HepG2 (cell line): ENCODE results near the gene TULP3. TPM values are rescaled to one million over a fixed set of nuclear protein-coding genes. Genes with fewer than 3 reads are reported as not detected.

Source experiments
- ATAC-seq: fragments of 200-7000 bp; cut with Tn5 transposase; 3 replicates; pipeline ENCODE4 v1.9.1; 2020; ENCODE audit warnings: mild to moderate bottlenecking, moderate library complexity
- BruUV-seq: library from RNA; stranded (reverse); fragments of 400-500 nt; replicated peaks from 2 replicates; lab custom pipeline; 2021; lab: Mats Ljungman, UMichigan
- CTCF ChIA-PET: fragments of 300-600 bp; formaldehyde crosslinking; extraction: SDS; loops from one replicate; lab custom pipeline; 2021; ENCODE audit warnings: low total read pairs, inconsistent platforms, low intra/inter-chr PET ratio; lab: Yijun Ruan, JAX
- POLR2A ChIA-PET: fragments of 350-600 bp; sonication (Branson Sonifier 250); formaldehyde crosslinking; loops from one replicate; lab custom pipeline; 2020; ENCODE audit warnings: antibody characterized with exemption, inconsistent platforms; lab: Yijun Ruan, JAX
- DNase-seq: peaks from one replicate; pipeline ENCODE4 v3.0.0-alpha.2; 2015; ENCODE audit warnings: low spot score
- FAIRE-seq: peaks from 3 replicates; lab custom pipeline; 2011; peaks lifted over from hg19 to GRCh38; lab: Jason Lieb, UNC
- H2AFZ ChIP-seq: one replicate; pipeline ENCODE4 v1.6.1; 2011; ENCODE audit warnings: low read length, inconsistent platforms
- H3K27ac ChIP-seq: fragments of 300-600 bp; 3 replicates; pipeline ENCODE4 v1.8.0; 2011; ENCODE audit warnings: mixed run types, mild to moderate bottlenecking, mixed read lengths, low read length, inconsistent platforms; ENCODE audit not compliant: insufficient read depth; ENCODE audit errors: extremely low read length
- H3K27me3 ChIP-seq, 2 experiments: fragments of 200-600 bp in 1 of 2; 2 replicates in 1 of 2; 3 replicates in 1 of 2; pipeline versions ENCODE4 v1.6.0 to v1.8.0; 2011; ENCODE audit warnings: low read length in 2 of 2, mild to moderate bottlenecking in 2 of 2, moderate library complexity in 2 of 2, inconsistent platforms in 1 of 2; ENCODE audit not compliant: insufficient read depth in 2 of 2, control insufficient read depth in 1 of 2
- H3K36me3 ChIP-seq, 2 experiments: fragments of 200-600 bp in 1 of 2; replicated peaks in 1 of 2; 2 replicates in 1 of 2; 3 replicates in 1 of 2; pipeline versions ENCODE4 v1.5.1 to v1.8.0; 2011; ENCODE audit warnings: low read length in 2 of 2, inconsistent platforms in 1 of 2; ENCODE audit not compliant: insufficient read depth in 2 of 2, control insufficient read depth in 1 of 2
- H3K4me1 ChIP-seq: 2 replicates; pipeline ENCODE4 v1.5.1; 2012; ENCODE audit warnings: low read length, inconsistent platforms; ENCODE audit not compliant: insufficient read depth
- H3K4me2 ChIP-seq: 2 replicates; pipeline ENCODE4 v1.6.0; 2011; ENCODE audit warnings: low read depth, low read length, inconsistent platforms
- H3K4me3 ChIP-seq, 3 experiments: fragments of 200-600 bp in 1 of 3; sonication (generic), shearing (Covaris generic) in 1 of 3; replicated peaks in 1 of 3; 2 replicates each; pipeline ENCODE4 v1.5.1; 2011 to 2016; ENCODE audit warnings: low read length in 3 of 3, inconsistent platforms in 2 of 3, low read depth in 2 of 3, mild to moderate bottlenecking in 2 of 3, control low read depth in 1 of 3, mixed read lengths in 1 of 3; ENCODE audit not compliant: insufficient read depth in 1 of 3
- H3K79me2 ChIP-seq: one replicate; pipeline ENCODE4 v1.6.1; 2011; ENCODE audit warnings: low read length, inconsistent platforms; ENCODE audit not compliant: insufficient read depth
- H3K9ac ChIP-seq: 2 replicates; pipeline ENCODE4 v1.6.0; 2011; ENCODE audit warnings: mild to moderate bottlenecking, low read depth, low read length, inconsistent platforms; ENCODE audit not compliant: insufficient read depth
- H3K9me3 ChIP-seq: 2 replicates; pipeline ENCODE4 v1.5.1; 2012; ENCODE audit warnings: mild to moderate bottlenecking, low read length
- H4K20me1 ChIP-seq: 2 replicates; pipeline ENCODE4 v1.6.0; 2011; ENCODE audit warnings: inconsistent platforms, mild to moderate bottlenecking, low read length, moderate library complexity; ENCODE audit not compliant: insufficient read depth
- DZIP1 ChIP-seq: sonication (generic); formaldehyde crosslinking; IDR thresholded peaks from 2 replicates; pipeline ENCODE4 v1.5.0; 2020; ENCODE audit warnings: mild to moderate bottlenecking, missing genetic modification reagents
- HMG20B ChIP-seq: conservative IDR thresholded peaks from 2 replicates; pipeline ENCODE4 v1.6.1; 2016; ENCODE audit warnings: missing genetic modification reagents, missing compliant biosample characterization
- JUN ChIP-seq: sonication (generic); formaldehyde crosslinking; IDR thresholded peaks from 2 replicates; pipeline ENCODE4 v1.4.0; 2020; ENCODE audit warnings: mild to moderate bottlenecking, missing genetic modification reagents
- KLF12 ChIP-seq: sonication (generic); formaldehyde crosslinking; IDR thresholded peaks from 2 replicates; pipeline ENCODE4 v1.4.0; 2020; ENCODE audit warnings: missing genetic modification reagents, borderline replicate concordance
- LRRFIP1 ChIP-seq: sonication (generic); formaldehyde crosslinking; conservative IDR thresholded peaks from 2 replicates; pipeline ENCODE4 v1.4.0; 2020; ENCODE audit warnings: missing genetic modification reagents
- NFRKB ChIP-seq: fragments of 450-650 bp; IDR thresholded peaks from 2 replicates; pipeline ENCODE4 v1.6.1; 2017
- RBAK ChIP-seq: sonication (generic); formaldehyde crosslinking; IDR thresholded peaks from 2 replicates; pipeline ENCODE4 v1.5.1; 2020; ENCODE audit warnings: mild to moderate bottlenecking, missing genetic modification reagents
- RXRB ChIP-seq: IDR thresholded peaks from 2 replicates; pipeline ENCODE4 v1.6.1; 2016; ENCODE audit warnings: borderline replicate concordance, missing genetic modification reagents, missing compliant biosample characterization
- TBX2 ChIP-seq: sonication (generic); formaldehyde crosslinking; IDR thresholded peaks from 2 replicates; pipeline ENCODE4 v1.5.0; 2020; ENCODE audit warnings: missing genetic modification reagents, mild to moderate bottlenecking, borderline replicate concordance
- ZBTB33 ChIP-seq: sonication (generic); formaldehyde crosslinking; IDR thresholded peaks from 2 replicates; pipeline ENCODE4 v1.4.0; 2020; ENCODE audit warnings: missing genetic modification reagents
- ZNF619 ChIP-seq: sonication (generic); formaldehyde crosslinking; IDR thresholded peaks from 2 replicates; pipeline ENCODE4 v1.4.0; 2020; ENCODE audit warnings: mild to moderate bottlenecking, missing genetic modification reagents
- ZNF703 ChIP-seq: sonication (generic); formaldehyde crosslinking; IDR thresholded peaks from 2 replicates; pipeline ENCODE4 v1.5.1; 2020; ENCODE audit warnings: missing genetic modification reagents, mild to moderate bottlenecking, moderate library complexity, borderline replicate concordance
- ZNF746 ChIP-seq: sonication (generic); formaldehyde crosslinking; IDR thresholded peaks from 2 replicates; pipeline ENCODE4 v1.8.0; 2022; ENCODE audit warnings: mild to moderate bottlenecking, missing genetic modification reagents
- ZNF781 ChIP-seq: sonication (generic); formaldehyde crosslinking; IDR thresholded peaks from 2 replicates; pipeline ENCODE4 v1.5.1; 2020; ENCODE audit warnings: borderline replicate concordance, mild to moderate bottlenecking, missing genetic modification reagents; ENCODE audit errors: not compliant biosample characterization
- ZNF83 ChIP-seq: sonication (generic); formaldehyde crosslinking; IDR thresholded peaks from 2 replicates; pipeline ENCODE4 v1.4.0; 2020; ENCODE audit warnings: missing genetic modification reagents, mild to moderate bottlenecking, borderline replicate concordance
- WGBS: methylation state at CpG from one replicate; pipeline ENCODE4 v1.1.6; 2017; ENCODE audit warnings: low lambda C conversion rate; 5-methylcytosine and 5-hydroxymethylcytosine counted together
- in situ Hi-C: cut with HindIII; loops from 2 replicates; pipeline ENCODE4 v1.10.0; 2017; ENCODE audit warnings: low pct_unique_long_range_greater_than_20kb; ENCODE audit not compliant: extremely low pct_ligation_motif_present
- intact Hi-C: fragments of 100-400 bp; cut with micrococcal nuclease; formaldehyde crosslinking; loops from one replicate; pipeline ENCODE4 v1.10.0; 2022; ENCODE audit not compliant: unreplicated experiment
- polyA plus RNA-seq, 8 experiments: library from polyadenylated mRNA; depleted of rRNA in 3 of 8; stranded (reverse) in 7 of 8; unstranded in 1 of 8; fragments of >200 nt; fragmentation: Illumina TruSeq in 4 of 8; extraction: Trizol in 4 of 8; gene quantifications; 2 replicates each; pipeline versions ENCODE4 v1.2.1 to v1.2.3, GENCODE V29; 2011 to 2016; ENCODE audit warnings: low read depth in 4 of 8, missing spikeins in 1 of 8, mixed read lengths in 1 of 8; ENCODE audit not compliant: insufficient read depth in 1 of 8
- total RNA-seq, 5 experiments: library from RNA; depleted of rRNA; stranded (reverse); fragments of >200 nt; fragmentation: Illumina TruSeq; extraction: Trizol; gene quantifications; 2 replicates each; pipeline ENCODE4 v1.2.3, GENCODE V29; 2016; ENCODE audit warnings: low read depth in 1 of 5

Gene TULP3
- total and polyA plus RNA-seq, 2 of the 13 experiments (the other 11 are each of a cell fraction or from before 2014, with no cell fraction given), result 11.2 to 13.2 TPM

- TF ChIP-seq DZIP1 (no peak), RBAK (CRISPR knock-in tag) (no peak), JUN (CRISPR knock-in tag) (no peak), LRRFIP1 (CRISPR knock-in tag) (no peak)
- TF ChIP-seq, all 625 proteins: peak for 9
These were observed 697 bp upstream of the TULP3 start (continued) for GRCh38 chr12:2890001-2890387.

- Histone ChIP-seq H3K79me2 (peaks cover 25% of the 10 kb centered on the region), H3K9me3 (no peaks in the 10 kb centered on the region), H3K4me1 (peaks cover 60% of the 10 kb centered on the region), H2AFZ (no peak overlapping the region), H3K27ac (peak overlapping the region; percentile 78), H3K4me3 (peak overlapping the region; percentile 81 to 87 (median 82)), H3K4me2 (peak overlapping the region; percentile 75), H3K27me3 (no peaks in the 10 kb centered on the region), H3K9ac (peak overlapping the region; percentile 86), H4K20me1 (no peaks in the 10 kb centered on the region), H3K36me3 (peaks cover 0 to 7% of the 10 kb centered on the region in 2 experiments; a peak in 1 of 5 replicates)
- POLR2A ChIA-PET, result interaction anchor here (1.5 to 1.8 kb wide), 3 partner anchors 14 to 896 kb away, joined by 3 to 12 read pairs (median 4); partner anchors contain the start of gene RHNO1
- intact Hi-C loops, result loop anchor here (5.0 kb wide), 1 partner anchor 71 kb away; no protein-coding TSS in a partner anchor
- CTCF ChIA-PET, result no interaction called here
- TSS peak; percentile 49 for BruUV-seq
- ATAC-seq, result peak; percentile 65
- FAIRE-seq, result peak; percentile 56
- DNase-seq, result peak; percentile 35
- WGBS, result 27% methylated on average over 21 of the region's 42 CpGs
- in situ Hi-C loops, result no loop called here
- TF ChIP-seq RXRB (CRISPR knock-in tag), result no peak
- no peak for TF ChIP-seq ZNF781 (CRISPR knock-in tag)
- no peak for TF ChIP-seq ZNF746 (CRISPR knock-in tag)
- TF ChIP-seq TBX2 (CRISPR knock-in tag), result no peak
- no peak for TF ChIP-seq ZBTB33
- TF ChIP-seq ZNF703, result no peak
- TF ChIP-seq NFRKB, result no peak
- TF ChIP-seq ZNF619 (CRISPR knock-in tag), result no peak
- TF ChIP-seq ZNF83 (CRISPR knock-in tag), result no peak
- TF ChIP-seq KLF12 (CRISPR knock-in tag), result no peak; the same call in 1 of the 2 replicates
- TF ChIP-seq HMG20B, result no peak
These were observed 756 bp downstream of the TULP3 start for GRCh38 chr12:2891240-2892053.
